ENCODE results near the gene CTLA4.
A peak's percentile ranks its signal among the peaks of the same experiment; 100 is the strongest.
"Not testable (repeated sequence)": the region's sequence is repeated elsewhere in the genome, so short reads cannot be mapped to it uniquely, and the experiment has no call there.

Gene CTLA4

GRCh38 chr2:203858176-203858575, 9.4 kb upstream of the CTLA4 start:
- no peak for DNase-seq

DNA sequence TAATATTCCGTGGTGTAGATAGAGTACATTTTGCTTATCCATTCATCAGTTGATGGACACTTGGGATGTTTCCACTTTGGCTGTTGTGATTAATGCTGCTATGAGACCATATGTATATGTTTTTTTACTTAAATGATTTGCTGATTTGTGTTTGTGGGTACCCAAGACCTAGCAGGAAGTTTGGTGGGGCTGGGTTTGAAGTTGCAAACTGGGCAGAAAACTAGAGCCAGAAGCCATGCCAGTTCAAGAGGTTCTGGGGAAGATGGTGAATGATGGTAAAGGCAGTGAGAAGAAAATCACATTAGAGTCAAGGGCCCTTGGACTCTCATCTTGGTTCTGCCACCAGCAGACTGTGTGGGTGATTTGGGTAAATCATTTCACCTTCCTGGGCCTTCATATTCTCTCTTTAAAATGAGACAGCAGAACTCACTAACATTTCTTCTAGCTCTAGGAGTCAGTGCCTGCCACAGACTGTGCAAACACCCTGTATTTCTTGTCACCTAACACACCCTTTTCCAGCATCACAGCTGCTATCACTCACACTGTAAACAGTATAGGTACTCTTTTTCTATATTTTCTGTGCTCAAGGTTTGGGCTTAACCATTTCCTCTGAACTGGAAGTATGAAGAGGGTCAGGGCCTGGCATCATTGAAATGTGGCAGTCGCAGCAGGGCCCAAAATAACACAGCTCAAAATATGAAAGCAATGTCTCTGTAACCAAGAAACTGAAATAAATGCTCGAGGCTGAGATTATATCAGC, 8.4 kb upstream of the CTLA4 start:
- no peak for DNase-seq

DNA sequence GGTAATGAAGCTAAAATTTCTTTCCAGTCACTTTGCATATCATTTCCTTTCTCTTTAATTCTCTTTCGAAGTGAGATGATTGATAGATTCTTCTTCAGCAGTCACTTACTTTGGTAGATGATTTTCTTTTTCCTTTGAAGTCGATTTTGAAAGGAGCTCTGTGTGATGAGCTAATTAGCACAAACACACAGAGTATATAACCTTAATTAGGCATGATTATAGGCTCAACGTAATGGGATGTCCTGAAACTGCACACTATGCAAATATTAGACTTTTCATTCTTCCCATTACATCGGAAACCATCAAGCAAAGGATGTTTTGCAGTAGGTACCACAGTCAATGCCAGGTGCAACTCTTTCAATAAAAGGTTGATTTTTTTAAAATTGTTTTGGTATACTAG, 6.4 kb upstream of the CTLA4 start:
- no peak for DNase-seq

- DNase-seq = no peak
Measured at GRCh38 chr2:203861607-203862006, 6.0 kb upstream of the CTLA4 start.

GRCh38 chr2:203869223-203870042, 1.9 kb downstream of the CTLA4 start:
- DNase-seq = peak; percentile 52

DNA sequence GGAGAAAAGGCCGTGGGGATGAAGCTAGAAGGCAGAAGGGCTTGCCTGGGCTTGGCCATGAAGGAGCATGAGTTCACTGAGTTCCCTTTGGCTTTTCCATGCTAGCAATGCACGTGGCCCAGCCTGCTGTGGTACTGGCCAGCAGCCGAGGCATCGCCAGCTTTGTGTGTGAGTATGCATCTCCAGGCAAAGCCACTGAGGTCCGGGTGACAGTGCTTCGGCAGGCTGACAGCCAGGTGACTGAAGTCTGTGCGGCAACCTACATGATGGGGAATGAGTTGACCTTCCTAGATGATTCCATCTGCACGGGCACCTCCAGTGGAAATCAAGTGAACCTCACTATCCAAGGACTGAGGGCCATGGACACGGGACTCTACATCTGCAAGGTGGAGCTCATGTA, 2.9 kb downstream of the CTLA4 start:
- DNase-seq = no peak

DNA sequence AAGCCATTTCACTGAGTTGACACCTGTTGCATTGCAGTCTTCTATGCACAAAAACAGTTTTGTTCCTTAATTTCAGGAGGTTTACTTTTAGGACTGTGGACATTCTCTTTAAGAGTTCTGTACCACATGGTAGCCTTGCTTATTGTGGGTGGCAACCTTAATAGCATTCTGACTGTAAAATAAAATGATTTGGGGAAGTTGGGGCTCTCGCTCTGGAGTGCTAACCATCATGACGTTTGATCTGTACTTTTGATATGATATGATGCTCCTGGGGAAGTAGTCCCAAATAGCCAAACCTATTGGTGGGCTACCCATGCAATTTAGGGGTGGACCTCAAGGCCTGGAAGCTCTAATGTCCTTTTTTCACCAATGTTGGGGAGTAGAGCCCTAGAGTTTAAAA, 3.4 kb downstream of the CTLA4 start:
- DNase-seq = no peak

GRCh38 chr2:203871371-203871983, 3.9 kb downstream of the CTLA4 start:
- DNase-seq = no peak

- DNase-seq = no peak
Measured at GRCh38 chr2:203873461-203873860, 5.9 kb downstream of the CTLA4 start.

DNA sequence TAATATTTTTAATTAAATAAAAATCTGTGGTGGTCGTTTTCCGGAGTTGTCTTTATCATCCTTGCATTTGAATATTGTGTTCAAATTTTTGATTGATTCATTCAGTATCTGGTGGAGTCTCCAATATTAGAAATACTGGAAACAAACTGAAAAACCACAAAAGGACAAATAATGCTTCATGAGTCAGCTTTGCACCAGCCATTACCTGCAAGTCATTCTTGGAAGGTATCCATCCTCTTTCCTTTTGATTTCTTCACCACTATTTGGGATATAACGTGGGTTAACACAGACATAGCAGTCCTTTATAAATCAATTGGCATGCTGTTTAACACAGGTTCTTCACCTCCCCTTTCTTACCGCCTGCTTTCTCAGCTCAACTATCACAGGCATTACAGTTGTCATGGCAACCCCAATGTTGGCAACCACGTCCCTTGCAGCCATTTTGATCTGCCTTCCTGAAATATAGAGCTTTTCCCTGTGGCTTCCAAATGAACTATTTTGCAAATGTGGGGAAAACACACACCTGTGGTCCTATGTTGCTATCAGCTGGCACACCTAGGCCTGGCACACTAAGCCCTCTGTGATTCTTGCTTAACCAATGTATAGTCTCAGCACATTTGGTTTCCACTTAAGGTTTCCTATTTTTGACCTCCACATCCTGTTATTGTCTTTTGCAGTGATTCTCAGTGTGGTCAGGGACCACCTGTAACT, 6.5 kb downstream of the CTLA4 start:
- no peak for DNase-seq

DNA sequence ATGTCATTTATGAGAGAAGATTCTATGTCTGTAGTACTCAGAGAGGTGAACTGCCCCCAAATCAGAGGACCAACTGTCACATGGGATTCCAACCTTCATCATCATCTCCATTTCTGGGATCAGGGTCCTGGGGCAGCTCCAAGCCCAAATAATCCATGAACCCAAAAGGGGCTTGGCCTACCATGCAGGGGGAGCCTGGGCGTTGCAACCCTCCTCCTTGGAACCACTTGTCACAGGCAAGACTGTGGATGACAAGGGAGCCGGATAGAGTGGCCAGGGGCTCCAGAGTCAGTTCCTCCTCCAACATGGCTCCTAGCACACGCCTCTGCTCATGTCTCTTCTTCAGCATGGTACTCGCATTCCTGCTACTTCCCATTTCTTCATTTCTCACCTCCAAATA, 7.9 kb downstream of the CTLA4 start:
- no peak for DNase-seq

GRCh38 chr2:203876328-203876727, 8.8 kb downstream of the CTLA4 start:
- no peak for DNase-seq

DNA sequence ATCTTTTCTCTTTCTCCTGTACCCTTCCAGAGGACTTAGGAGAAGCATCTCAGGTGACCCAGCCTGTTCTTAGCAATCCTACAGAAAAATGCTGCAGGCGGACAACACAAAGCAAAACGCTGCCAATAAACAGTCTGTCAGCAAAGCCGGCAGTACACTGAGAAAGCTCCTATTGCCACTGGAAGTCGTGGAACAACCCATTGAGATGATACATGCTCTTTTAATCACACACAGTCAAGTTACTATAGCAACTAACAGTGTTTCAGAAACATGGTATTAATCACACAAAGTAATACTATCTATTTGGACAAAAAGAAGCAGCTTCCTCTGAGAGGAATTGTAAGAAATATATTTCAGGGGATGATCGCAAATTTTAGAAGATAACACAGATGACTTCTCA, 10.5 kb downstream of the CTLA4 start:
- DNase-seq = no peak

DNA sequence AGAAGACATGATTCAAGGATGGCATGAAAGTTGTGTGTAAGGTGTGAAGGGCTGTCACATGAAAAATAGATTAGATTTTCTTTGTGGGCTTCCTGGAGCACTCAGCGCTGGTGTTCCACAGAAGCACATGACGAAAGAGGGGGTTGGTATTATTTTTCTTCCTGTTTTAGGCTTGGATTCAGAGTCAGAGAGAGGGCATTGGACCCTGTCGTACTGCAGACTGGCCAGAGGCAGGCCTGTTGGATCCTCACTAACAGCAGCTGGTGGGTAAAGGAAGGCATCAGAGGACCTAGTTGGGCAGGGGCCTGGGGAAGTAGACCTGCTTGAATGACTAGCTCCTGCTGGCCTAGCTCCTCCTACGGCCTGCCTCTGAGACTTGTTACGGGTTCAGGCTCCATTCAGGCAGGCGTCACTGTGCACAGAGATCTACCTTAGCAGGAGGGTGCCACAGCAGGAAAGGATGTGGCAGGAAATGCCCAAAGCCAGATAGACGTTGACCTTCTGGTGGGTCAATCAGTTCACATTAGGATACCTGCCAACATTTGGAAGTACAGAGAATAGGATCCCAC, 13.1 kb downstream of the CTLA4 start:
- no peak for DNase-seq

DNA sequence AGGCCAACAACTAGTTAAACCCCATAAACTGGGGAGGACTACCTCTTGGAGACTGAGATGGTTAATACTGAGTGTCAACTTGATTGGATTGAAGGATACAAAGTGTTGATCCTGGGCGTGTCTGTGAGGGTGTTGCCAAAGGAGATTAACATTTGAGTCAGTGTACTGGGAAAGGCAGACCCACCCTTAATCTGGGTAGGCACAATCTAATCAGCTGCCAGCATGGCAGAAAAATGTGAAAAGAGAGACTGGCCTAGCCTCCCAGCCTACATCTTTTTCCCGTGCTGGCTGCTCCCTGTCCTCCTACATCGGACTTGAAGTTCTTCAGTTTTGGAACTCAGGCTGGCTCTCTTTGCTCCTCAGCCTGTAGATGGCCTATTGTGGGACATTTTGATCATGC, 13.6 kb downstream of the CTLA4 start:
- not testable (repeated sequence) for DNase-seq

GRCh38 chr2:203882551-203882950, 15.0 kb downstream of the CTLA4 start:
- DNase-seq = no peak

GRCh38 chr2:203886661-203887151, 19.1 kb downstream of the CTLA4 start:
- DNase-seq = no peak

GRCh38 chr2:203887677-203888076, 20.1 kb downstream of the CTLA4 start:
- no peak for DNase-seq

- no peak for DNase-seq
Measured at GRCh38 chr2:203889542-203889941, 22.0 kb downstream of the CTLA4 start.

- no peak for DNase-seq
Measured at GRCh38 chr2:203889944-203890343, 22.4 kb downstream of the CTLA4 start.

DNA sequence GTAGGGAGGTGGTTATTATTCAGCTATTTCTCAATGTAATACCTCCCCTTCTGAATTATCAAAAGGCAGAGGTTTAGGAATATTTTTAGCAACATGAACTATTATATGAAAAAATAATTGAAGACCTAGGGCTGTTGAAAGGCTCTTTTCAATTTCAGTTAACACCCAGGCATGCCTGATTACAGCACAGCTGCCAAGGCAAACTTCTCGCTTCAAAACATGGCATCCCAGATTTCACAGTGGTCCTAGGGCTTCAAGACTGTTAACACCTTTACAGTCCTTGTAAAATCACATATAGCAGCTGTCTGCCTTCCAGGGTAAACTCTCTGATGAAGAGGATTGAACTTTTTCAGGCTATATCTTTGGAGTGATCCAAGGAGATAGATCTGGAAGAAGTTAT, 23.2 kb downstream of the CTLA4 start:
- no peak for DNase-seq

- DNase-seq = no peak
Measured at GRCh38 chr2:203891474-203891873, 23.9 kb downstream of the CTLA4 start.

- DNase-seq = no peak
Measured at GRCh38 chr2:203892207-203892606, 24.6 kb downstream of the CTLA4 start.
